Caco-2 (cell line): ENCODE measurements around the gene CACNA1A. TPM values are rescaled to one million over a fixed set of nuclear protein-coding genes. Genes with fewer than 3 reads are reported as not detected.

Experiments used
- BruUV-seq: library from RNA; stranded (reverse); fragments of 400-500 nt; replicated peaks from 2 replicates; lab custom pipeline; 2021; lab: Mats Ljungman, UMichigan
- CTCF ChIA-PET: fragments of 300-600 bp; sonication (Branson Sonifier 250); formaldehyde crosslinking; loops from one replicate; lab custom pipeline; 2022; ENCODE audit warnings: antibody characterized with exemption; lab: Charles Lee
- POLR2A ChIA-PET: fragments of 300-600 bp; sonication (Branson Sonifier 250); formaldehyde crosslinking; loops from one replicate; lab custom pipeline; 2022; ENCODE audit warnings: antibody characterized with exemption; lab: Charles Lee
- DNase-seq, 2 experiments: peaks; one replicate each; pipeline versions ENCODE4 v3.0.0 to v3.0.0-alpha.2; 2020 to 2022
- H3K27me3 ChIP-seq: replicated peaks from 2 replicates; pipeline ENCODE4 v1.6.0; 2011; ENCODE audit warnings: low read length; ENCODE audit not compliant: control insufficient read depth, insufficient read depth
- H3K36me3 ChIP-seq: 2 replicates; pipeline ENCODE4 v1.5.1; 2011; ENCODE audit warnings: low read length; ENCODE audit not compliant: control insufficient read depth, insufficient read depth
- H3K4me1 ChIP-seq: fragments of 250-450 bp; sonication (Bioruptor Pico); 2 replicates; pipeline ENCODE4 v1.5.1; 2020; ENCODE audit warnings: mild to moderate bottlenecking
- H3K4me3 ChIP-seq: 2 replicates; pipeline ENCODE4 v1.5.1; 2011; ENCODE audit warnings: low read depth, mild to moderate bottlenecking, control low read depth, low read length
- H3K9me3 ChIP-seq: fragments of 250-450 bp; sonication (Bioruptor Pico); 2 replicates; pipeline ENCODE4 v1.5.1; 2020; ENCODE audit warnings: mild to moderate bottlenecking, moderate library complexity
- H3K27ac Mint-ChIP-seq: one replicate; pipeline ENCODE4 v1.8.0; 2022; ENCODE audit warnings: mixed read lengths; ENCODE audit not compliant: unreplicated experiment
- H3K27me3 Mint-ChIP-seq: one replicate; pipeline ENCODE4 v1.8.0; 2022; ENCODE audit warnings: mixed read lengths; ENCODE audit not compliant: insufficient read depth, unreplicated experiment
- H3K36me3 Mint-ChIP-seq: one replicate; pipeline ENCODE4 v1.8.0; 2022; ENCODE audit warnings: mild to moderate bottlenecking, mixed read lengths; ENCODE audit not compliant: insufficient read depth, unreplicated experiment
- H3K4me1 Mint-ChIP-seq: one replicate; pipeline ENCODE4 v1.8.0; 2022; ENCODE audit warnings: low read depth, mixed read lengths; ENCODE audit not compliant: unreplicated experiment
- H3K4me3 Mint-ChIP-seq: one replicate; pipeline ENCODE4 v1.8.0; 2022; ENCODE audit warnings: mild to moderate bottlenecking, moderate library complexity, mixed read lengths; ENCODE audit not compliant: unreplicated experiment
- H3K9me3 Mint-ChIP-seq: one replicate; pipeline ENCODE4 v1.8.0; 2022; ENCODE audit warnings: mixed read lengths; ENCODE audit not compliant: unreplicated experiment
- intact Hi-C: fragments of 100-400 bp; cut with micrococcal nuclease; formaldehyde crosslinking; loops from one replicate; pipeline ENCODE4 v1.10.0; 2022; ENCODE audit not compliant: unreplicated experiment
- total RNA-seq: library from RNA; stranded (reverse); gene quantifications from 2 replicates; pipeline ENCODE4 v1.2.3, GENCODE V29; 2022
- TF ChIP-seq, protein P1 (sequence below), 2 experiments: fragments of 200-600 bp in 1 of 2; IDR thresholded peaks; 1 replicate in 1 of 2; 2 replicates in 1 of 2; pipeline versions ENCODE4 v1.5.1 to v1.8.0; 2011 to 2022; ENCODE audit warnings: antibody characterized with exemption in 1 of 2, control low read depth in 1 of 2, inconsistent platforms in 1 of 2, low read depth in 1 of 2, low read length in 1 of 2, mild to moderate bottlenecking in 1 of 2, moderate library complexity in 1 of 2; ENCODE audit not compliant: insufficient read depth in 1 of 2, severe bottlenecking in 1 of 2, unreplicated experiment in 1 of 2

Gene CACNA1A
- total RNA-seq, 1 experiment from 2014 or later = not detected

DNA sequence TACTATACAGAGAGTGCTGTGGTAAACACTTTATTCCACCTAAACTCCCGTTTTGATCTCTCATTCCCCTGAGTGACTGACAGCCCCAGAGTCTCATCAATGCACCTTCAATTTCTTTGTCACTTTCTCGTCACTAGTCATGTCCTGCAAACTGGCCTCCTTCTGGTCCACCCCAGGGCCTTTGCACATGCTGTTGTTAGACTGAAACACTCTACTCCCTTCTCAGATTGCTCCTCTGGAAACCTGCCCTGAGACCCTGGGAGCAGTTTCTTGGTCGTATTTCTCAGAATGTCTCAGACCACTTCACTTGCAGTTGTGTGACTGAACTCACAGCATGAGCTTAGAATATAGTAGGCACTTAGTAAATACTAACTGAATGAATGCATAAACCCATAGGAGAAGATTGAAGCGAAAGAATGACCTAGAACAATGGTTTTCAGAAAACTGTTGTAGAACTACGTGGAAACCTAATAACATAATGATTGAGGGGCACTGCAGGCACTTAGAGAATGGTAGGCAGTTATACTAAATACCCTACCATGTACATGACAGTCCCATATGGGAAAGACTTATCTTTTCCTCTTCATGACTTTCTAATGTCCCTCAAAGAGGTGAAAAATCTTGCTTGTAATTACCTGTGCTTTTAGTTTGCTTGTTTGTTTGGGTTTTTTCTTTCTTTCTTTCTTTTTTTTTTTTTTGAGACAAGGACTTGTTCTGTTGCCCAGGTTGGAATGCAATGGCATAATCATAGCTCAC is 211.3 kb downstream of the CACNA1A start:
- Mint-ChIP-seq H3K27ac (no peak overlapping the region), H3K4me3 (no peak overlapping the region), H3K36me3 (no peaks in the 10 kb centered on the region), H3K27me3 (peaks cover 5% of the 10 kb centered on the region), H3K4me1 (no peaks in the 10 kb centered on the region), H3K9me3 (no peaks in the 10 kb centered on the region)
- TF ChIP-seq, protein P1, sequence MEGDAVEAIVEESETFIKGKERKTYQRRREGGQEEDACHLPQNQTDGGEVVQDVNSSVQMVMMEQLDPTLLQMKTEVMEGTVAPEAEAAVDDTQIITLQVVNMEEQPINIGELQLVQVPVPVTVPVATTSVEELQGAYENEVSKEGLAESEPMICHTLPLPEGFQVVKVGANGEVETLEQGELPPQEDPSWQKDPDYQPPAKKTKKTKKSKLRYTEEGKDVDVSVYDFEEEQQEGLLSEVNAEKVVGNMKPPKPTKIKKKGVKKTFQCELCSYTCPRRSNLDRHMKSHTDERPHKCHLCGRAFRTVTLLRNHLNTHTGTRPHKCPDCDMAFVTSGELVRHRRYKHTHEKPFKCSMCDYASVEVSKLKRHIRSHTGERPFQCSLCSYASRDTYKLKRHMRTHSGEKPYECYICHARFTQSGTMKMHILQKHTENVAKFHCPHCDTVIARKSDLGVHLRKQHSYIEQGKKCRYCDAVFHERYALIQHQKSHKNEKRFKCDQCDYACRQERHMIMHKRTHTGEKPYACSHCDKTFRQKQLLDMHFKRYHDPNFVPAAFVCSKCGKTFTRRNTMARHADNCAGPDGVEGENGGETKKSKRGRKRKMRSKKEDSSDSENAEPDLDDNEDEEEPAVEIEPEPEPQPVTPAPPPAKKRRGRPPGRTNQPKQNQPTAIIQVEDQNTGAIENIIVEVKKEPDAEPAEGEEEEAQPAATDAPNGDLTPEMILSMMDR (IDR thresholded peaks at IDR 0.05; ENCODE audit: insufficient read depth in 1 of 2, low read depth in 1 of 2, low read length in 1 of 2, severe bottlenecking in 1 of 2, unreplicated experiment in 1 of 2) = no peak
- H3K4me3 ChIP-seq = no peak overlapping the region
- H3K36me3 ChIP-seq = no peaks in the 10 kb centered on the region
- no peaks in the 10 kb centered on the region for H3K4me1 ChIP-seq
- POLR2A ChIA-PET = no interaction called here
- BruUV-seq = no TSS peak
- no peak for DNase-seq
- CTCF ChIA-PET = no interaction called here
- H3K27me3 ChIP-seq = no peaks in the 10 kb centered on the region
- intact Hi-C loops = no loop called here
- no peaks in the 10 kb centered on the region for H3K9me3 ChIP-seq

DNA sequence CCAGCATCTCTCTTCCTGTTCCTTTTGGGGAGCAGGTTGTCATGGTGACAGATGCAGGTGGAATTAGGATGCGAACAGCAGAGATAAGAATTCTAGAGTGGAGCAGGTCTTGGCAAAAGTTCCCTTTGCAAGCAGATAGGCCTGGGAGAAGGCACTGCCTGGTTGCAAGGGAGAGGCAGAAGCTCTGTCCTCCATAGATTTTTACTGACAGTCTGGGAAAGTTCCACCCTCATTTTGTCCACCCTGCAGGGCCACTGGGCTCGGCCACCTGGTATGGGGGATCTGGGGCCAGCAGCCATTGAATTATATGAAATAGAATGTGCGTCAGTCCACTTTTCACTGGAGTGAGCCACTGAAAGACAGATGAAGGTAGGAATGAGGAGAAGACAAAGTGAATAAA is 214.4 kb downstream of the CACNA1A start:
- POLR2A ChIA-PET = interaction anchor here (0.6 kb wide), 1 partner anchor 368 kb away, joined by 6 read pairs; no protein-coding TSS in a partner anchor
- TF ChIP-seq, protein P1 (IDR thresholded peaks at IDR 0.05; ENCODE audit: insufficient read depth in 1 of 2, low read depth in 1 of 2, low read length in 1 of 2, severe bottlenecking in 1 of 2, unreplicated experiment in 1 of 2) = no peak
- peaks cover 5% of the 10 kb centered on the region for H3K27me3 Mint-ChIP-seq
- H3K36me3 Mint-ChIP-seq = no peaks in the 10 kb centered on the region
- DNase-seq = no peak
- no peaks in the 10 kb centered on the region for H3K9me3 Mint-ChIP-seq
- no peaks in the 10 kb centered on the region for H3K27me3 ChIP-seq
- no peaks in the 10 kb centered on the region for H3K4me1 ChIP-seq
- H3K4me1 Mint-ChIP-seq = no peaks in the 10 kb centered on the region
- no peaks in the 10 kb centered on the region for H3K9me3 ChIP-seq
- no peak overlapping the region for H3K27ac Mint-ChIP-seq
- BruUV-seq = no TSS peak
- CTCF ChIA-PET = interaction anchor here (0.6 kb wide), 1 partner anchor 31 kb away, joined by 4 read pairs; no protein-coding TSS in a partner anchor
- H3K4me3 Mint-ChIP-seq = no peak overlapping the region
- H3K4me3 ChIP-seq = no peak overlapping the region
- no peaks in the 10 kb centered on the region for H3K36me3 ChIP-seq
- intact Hi-C loops = no loop called here

DNA sequence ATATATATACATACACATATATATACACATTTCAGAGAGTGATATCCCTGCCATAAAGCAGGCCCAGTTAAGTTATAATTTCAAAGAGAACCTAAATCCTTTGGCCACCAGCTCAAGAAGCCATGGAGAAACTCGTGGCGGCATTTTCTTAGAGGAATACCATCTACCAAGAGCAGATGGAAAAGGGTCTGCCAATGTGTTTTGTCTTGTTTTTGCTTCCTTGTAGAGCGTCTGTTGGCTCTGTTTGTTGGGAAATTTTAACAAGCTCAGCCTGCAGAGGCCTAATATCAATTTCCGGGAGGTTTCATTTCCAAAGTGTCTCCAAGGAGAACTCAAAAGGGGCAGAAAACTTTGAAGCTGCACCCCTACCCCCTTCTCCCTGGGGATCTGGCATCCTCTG is 215.5 kb downstream of the CACNA1A start:
- peaks cover 5% of the 10 kb centered on the region for H3K27me3 Mint-ChIP-seq
- BruUV-seq = no TSS peak
- H3K36me3 Mint-ChIP-seq = no peaks in the 10 kb centered on the region
- TF ChIP-seq, protein P1 (IDR thresholded peaks at IDR 0.05; ENCODE audit: insufficient read depth in 1 of 2, low read depth in 1 of 2, low read length in 1 of 2, severe bottlenecking in 1 of 2, unreplicated experiment in 1 of 2) = no peak
- Histone ChIP-seq H3K4me3 (no peak overlapping the region), H3K36me3 (no peaks in the 10 kb centered on the region), H3K4me1 (no peaks in the 10 kb centered on the region), H3K27me3 (no peaks in the 10 kb centered on the region), H3K9me3 (no peaks in the 10 kb centered on the region)
- H3K4me1 Mint-ChIP-seq = no peaks in the 10 kb centered on the region
- no peak for DNase-seq
- intact Hi-C loops = no loop called here
- ChIA-PET CTCF (no interaction called here), POLR2A (no interaction called here)
- H3K27ac Mint-ChIP-seq = no peak overlapping the region
- no peaks in the 10 kb centered on the region for H3K9me3 Mint-ChIP-seq
- no peak overlapping the region for H3K4me3 Mint-ChIP-seq
